HFFc6 (cell line): Measurements from ENCODE around the gene ARTN. TPM values are rescaled to one million over a fixed set of nuclear protein-coding genes. Genes with fewer than 3 reads are reported as not detected.

ENCODE experiments used
- DNase-seq: peaks from one replicate; pipeline ENCODE4 v3.0.0-alpha.2; 2018
- H3K27ac Mint-ChIP-seq: 2 replicates; pipeline ENCODE4 v1.8.0; 2020; ENCODE audit warnings: mild to moderate bottlenecking, mixed read lengths
- H3K27me3 Mint-ChIP-seq: 2 replicates; pipeline ENCODE4 v1.8.0; 2021; ENCODE audit warnings: mild to moderate bottlenecking, moderate library complexity, mixed read lengths; ENCODE audit not compliant: insufficient read depth
- H3K36me3 Mint-ChIP-seq: 2 replicates; pipeline ENCODE4 v1.8.0; 2021; ENCODE audit warnings: low read depth, mixed read lengths
- H3K4me1 Mint-ChIP-seq: 2 replicates; pipeline ENCODE4 v1.8.0; 2020; ENCODE audit warnings: low read depth, mixed read lengths
- H3K4me3 Mint-ChIP-seq: 2 replicates; pipeline ENCODE4 v1.8.0; 2020; ENCODE audit warnings: mild to moderate bottlenecking, moderate library complexity, mixed read lengths
- H3K9me3 Mint-ChIP-seq: 2 replicates; pipeline ENCODE4 v1.8.0; 2020; ENCODE audit warnings: mild to moderate bottlenecking, mixed read lengths
- total RNA-seq, 6 experiments: library from RNA; stranded (reverse); fragmentation: NEBNext Ultra II Directional; extraction: Animal tissue kit (Norgen Biotek cat#: 25700); gene quantifications; 2 replicates in 1 of 6; 3 replicates in 5 of 6; pipeline ENCODE4 v1.2.3, GENCODE V29; 2021
- TF ChIP-seq, protein P1 (sequence below): fragments of 200-600 bp; sonication (generic); IDR thresholded peaks from 2 replicates; pipeline ENCODE4 v1.5.0; 2021; ENCODE audit warnings: antibody characterized with exemption, mild to moderate bottlenecking

ARTN gene
- total RNA-seq, 6 experiments from 2014 or later: 0.14 to 0.61 (median 0.37) TPM

DNA sequence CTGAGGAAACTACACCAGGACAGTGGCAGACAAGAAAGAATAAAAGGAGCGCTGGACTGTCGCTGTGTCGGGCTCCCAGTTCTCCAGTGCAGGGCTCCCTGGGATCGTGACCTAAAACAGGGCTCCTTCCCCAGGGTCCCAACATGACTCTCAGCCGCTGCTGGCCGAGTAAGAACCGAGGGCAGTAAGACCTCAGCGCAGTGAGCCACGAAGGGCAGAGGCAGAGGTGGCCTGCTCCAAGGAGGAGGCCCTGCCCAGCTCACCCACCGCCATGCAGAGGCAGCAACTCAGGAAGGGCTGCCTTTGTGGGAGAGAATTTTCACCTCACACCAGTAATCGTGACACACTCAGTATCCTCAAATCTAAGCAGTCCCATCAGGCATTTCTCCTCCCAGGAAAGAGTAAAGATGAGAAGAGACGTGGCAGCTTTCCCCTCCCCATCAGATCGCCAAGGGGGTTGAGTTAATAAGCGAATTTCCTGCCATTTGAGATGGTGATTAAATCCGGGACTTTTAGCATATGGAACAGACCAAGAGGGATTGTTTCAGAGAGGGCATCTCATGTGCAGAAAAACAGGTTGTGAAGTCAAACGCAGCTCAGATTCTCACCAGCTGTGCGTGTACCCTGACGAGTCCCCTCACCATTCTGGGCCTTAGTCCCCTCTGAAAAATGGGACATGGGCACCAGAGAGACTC lies 19.8 kb upstream of the ARTN start:
- Mint-ChIP-seq H3K4me3 (no peak overlapping the region), H3K9me3 (no peaks in the 10 kb centered on the region), H3K36me3 (no peaks in the 10 kb centered on the region; the same call in 1 of the 2 replicates), H3K27ac (no peak overlapping the region), H3K4me1 (peaks cover 23% of the 10 kb centered on the region), H3K27me3 (peaks cover 4% of the 10 kb centered on the region; the same call in 1 of the 2 replicates)
- no peak for DNase-seq
- TF ChIP-seq, protein P1, sequence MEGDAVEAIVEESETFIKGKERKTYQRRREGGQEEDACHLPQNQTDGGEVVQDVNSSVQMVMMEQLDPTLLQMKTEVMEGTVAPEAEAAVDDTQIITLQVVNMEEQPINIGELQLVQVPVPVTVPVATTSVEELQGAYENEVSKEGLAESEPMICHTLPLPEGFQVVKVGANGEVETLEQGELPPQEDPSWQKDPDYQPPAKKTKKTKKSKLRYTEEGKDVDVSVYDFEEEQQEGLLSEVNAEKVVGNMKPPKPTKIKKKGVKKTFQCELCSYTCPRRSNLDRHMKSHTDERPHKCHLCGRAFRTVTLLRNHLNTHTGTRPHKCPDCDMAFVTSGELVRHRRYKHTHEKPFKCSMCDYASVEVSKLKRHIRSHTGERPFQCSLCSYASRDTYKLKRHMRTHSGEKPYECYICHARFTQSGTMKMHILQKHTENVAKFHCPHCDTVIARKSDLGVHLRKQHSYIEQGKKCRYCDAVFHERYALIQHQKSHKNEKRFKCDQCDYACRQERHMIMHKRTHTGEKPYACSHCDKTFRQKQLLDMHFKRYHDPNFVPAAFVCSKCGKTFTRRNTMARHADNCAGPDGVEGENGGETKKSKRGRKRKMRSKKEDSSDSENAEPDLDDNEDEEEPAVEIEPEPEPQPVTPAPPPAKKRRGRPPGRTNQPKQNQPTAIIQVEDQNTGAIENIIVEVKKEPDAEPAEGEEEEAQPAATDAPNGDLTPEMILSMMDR: no peak

DNA sequence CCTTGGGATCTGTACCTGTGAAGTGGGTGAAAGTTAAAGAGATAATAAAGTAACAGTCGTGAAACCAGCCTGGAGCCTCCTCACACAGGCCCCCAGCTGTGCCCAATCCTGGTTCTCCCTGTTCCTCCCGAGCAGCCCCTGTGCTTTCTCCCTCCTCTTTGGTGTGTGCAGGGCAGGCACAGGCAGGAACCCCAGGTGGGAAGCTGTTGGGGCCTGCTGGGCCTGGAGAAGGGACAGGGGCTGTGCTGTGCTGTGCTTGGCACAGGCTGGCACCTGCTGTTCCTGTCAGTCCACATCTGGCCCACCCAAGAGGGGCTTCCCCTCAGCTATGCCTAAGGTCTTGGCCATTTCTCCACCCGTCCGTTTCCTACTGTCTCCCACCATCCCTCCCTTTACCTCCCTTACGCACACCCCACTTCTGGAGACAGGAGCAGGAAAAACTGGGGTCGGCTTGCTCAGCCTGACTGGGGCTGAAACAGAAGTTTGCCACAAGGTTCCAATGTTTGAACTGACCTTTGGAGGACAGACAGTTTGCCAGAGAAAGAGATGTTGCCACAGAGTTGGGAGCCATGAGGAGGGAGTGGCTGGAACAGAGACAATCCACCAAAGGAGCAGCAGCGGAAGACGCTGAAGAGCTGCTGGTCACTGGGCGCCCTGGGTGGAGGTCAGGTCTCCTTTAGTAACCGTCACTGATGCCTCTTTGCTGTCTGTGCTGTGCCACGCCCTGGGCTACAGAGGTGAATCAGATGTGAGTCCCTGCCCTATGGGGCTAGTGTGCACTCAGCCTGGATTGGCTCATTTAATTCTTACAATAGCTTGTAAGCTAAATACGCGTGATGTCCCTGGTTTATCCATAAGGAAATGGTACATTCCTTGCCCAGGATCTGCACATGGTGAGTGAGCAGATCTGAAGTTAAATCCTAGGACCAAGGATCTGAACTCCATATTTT lies 18.8 kb upstream of the ARTN start:
- H3K4me1 Mint-ChIP-seq: peaks cover 23% of the 10 kb centered on the region
- no peak for DNase-seq
- TF ChIP-seq, protein P1: no peak
- no peaks in the 10 kb centered on the region for H3K9me3 Mint-ChIP-seq
- H3K36me3 Mint-ChIP-seq: no peaks in the 10 kb centered on the region; the same call in 1 of the 2 replicates
- peaks cover 4% of the 10 kb centered on the region; the same call in 1 of the 2 replicates for H3K27me3 Mint-ChIP-seq
- no peak overlapping the region for H3K4me3 Mint-ChIP-seq
- H3K27ac Mint-ChIP-seq: no peak overlapping the region

DNA sequence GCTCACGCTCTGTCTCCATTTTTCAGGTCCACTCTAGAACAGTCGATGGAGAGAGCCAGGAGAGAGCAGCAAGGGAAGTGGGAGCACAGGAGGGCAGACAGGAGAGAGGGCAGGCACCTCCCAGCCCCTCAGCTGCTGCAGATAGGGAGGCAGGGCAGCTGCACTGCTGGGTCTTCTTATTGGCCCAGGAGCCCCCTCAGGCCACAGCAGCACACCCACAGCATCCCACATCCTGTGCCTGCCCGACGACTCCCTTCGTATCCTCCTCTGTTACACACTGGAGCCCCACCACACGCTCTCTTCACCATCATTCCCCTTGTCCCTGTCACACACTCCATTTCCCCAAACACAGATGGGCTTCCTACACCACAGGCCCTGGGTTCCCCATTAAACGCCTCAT lies 13.7 kb upstream of the ARTN start:
- Mint-ChIP-seq H3K4me3 (no peak overlapping the region), H3K9me3 (no peaks in the 10 kb centered on the region), H3K36me3 (peaks cover 5% of the 10 kb centered on the region; the same call in 1 of the 2 replicates), H3K27me3 (peaks cover 3% of the 10 kb centered on the region), H3K4me1 (peaks cover 26% of the 10 kb centered on the region), H3K27ac (no peak overlapping the region)
- no peak for DNase-seq
- TF ChIP-seq, protein P1: no peak

DNA sequence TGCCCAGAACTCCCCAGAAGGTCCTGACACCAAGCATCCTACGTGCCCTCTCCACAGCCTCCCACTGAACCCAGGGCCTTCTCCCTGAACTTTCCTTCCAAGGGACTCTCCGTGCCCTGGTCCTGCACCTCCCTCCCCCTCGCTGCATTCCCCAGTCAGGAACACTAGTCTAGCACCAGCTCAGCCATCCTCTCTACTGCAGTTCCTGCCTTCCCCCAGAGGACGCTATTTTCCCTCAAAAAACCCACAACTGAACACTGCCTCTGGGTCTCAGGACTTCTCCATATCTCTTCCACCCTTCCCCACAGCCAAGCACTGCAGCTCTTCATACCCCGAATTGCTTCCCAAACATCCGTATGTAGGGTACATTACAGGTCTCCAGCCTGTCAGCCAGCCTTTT lies 12.6 kb upstream of the ARTN start:
- H3K9me3 Mint-ChIP-seq: no peaks in the 10 kb centered on the region
- peaks cover 21% of the 10 kb centered on the region for H3K4me1 Mint-ChIP-seq
- peaks cover 15% of the 10 kb centered on the region for H3K36me3 Mint-ChIP-seq
- no peak for DNase-seq
- TF ChIP-seq, protein P1: no peak
- H3K27ac Mint-ChIP-seq: peak overlapping the region; percentile 75; the same call in 1 of the 2 replicates
- H3K27me3 Mint-ChIP-seq: peaks cover 3% of the 10 kb centered on the region
- H3K4me3 Mint-ChIP-seq: no peak overlapping the region

DNA sequence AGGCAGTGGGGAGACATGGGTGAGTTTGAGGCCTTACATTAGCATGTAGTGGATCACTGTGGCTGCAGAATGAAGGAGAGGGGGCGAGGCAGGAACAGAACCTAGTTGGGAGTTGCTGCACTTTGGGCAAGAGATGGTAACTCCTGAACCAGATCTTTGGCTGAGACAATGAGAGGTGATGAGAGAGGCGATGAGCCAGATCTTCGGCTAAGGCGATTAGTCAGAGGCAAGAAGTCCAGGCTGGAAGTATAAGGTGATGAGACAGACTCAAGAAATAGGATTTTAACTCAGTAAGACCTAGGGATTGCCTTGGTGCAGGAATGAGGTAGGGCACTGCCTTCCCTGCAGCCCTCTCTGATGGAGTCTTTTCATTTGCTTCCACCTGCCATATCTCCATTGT lies 9.1 kb upstream of the ARTN start:
- H3K27me3 Mint-ChIP-seq: peaks cover 5% of the 10 kb centered on the region
- H3K4me3 Mint-ChIP-seq: no peak overlapping the region
- H3K4me1 Mint-ChIP-seq: peaks cover 31% of the 10 kb centered on the region
- H3K36me3 Mint-ChIP-seq: peaks cover 34% of the 10 kb centered on the region
- TF ChIP-seq, protein P1: no peak
- no peak for DNase-seq
- no peak overlapping the region for H3K27ac Mint-ChIP-seq
- H3K9me3 Mint-ChIP-seq: peaks cover 8% of the 10 kb centered on the region
